ENCODE data around the gene PTPN4.

PTPN4 gene

DNA sequence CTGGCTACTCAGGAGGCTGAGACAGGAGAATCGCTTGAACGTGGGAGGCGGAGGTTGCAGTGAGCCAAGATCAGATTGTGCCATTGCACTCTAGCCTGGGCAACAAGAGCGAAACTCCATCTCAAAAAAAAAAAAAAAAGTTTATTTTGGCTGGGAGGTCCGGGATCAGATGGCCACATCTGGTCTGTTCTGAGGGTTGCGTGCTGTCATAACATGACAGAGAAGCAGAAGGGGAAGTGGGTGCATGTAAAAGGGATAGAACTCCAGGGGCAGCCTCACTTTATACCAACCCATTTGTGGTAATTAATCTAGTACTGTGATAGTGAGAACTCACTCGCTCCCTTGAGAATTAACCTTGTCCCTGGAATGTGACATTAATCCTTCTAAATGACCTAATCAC lies 101.2 kb downstream of the PTPN4 start:
- DNase-seq = no peak

DNA sequence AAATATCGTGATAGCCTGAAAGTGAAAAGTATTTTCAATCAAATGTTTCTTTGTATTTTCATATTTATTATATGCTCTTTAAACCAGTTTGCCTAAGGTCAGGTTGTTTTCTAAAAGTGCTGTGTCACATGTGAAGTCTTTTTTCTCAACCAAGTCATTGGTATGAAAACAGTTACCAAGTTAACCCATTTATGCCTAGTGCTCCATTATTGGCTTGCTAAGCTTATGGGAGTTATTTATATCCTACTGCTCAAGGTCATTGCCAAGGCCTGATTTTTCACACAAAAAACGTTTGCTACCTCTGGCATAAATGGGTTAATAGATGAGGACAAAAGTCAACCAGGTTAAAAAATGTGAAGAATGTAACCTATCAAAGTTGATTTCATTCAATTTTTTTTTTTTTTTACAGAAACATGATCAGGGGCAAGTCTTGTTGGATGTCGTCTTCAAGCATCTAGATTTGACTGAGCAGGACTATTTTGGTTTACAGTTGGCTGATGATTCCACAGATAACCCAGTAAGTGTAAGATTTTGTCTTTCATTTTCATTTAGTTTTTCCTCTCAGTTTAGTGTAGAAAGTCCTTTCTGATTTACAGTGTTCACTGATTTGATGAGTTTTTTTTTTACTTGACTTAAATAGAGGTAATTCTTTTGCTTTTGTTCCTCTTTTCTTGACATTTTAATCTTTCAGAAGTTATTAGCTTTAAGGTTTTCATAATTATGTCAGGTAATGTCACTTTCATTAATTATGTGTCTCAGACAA lies 102.6 kb downstream of the PTPN4 start:
- DNase-seq = no peak

DNA sequence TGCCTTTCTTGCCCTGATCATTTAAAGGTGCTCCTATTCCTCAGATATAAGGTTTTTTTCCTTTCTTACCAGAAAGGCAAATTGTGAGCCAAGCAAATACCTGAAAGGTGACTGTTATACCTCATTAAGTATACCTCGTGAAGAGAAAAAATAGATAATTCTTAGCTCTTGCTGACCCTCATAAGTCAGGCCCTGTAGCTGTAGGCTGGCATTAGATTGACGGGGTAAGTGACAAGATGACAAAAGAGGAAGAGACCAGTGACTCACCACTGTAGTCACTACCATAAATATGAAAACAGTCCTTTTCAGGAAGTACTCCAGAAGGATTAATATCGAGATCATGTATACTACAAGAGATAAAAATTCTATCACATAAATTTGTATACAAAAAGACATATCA lies 104.6 kb downstream of the PTPN4 start:
- DNase-seq = no peak

DNA sequence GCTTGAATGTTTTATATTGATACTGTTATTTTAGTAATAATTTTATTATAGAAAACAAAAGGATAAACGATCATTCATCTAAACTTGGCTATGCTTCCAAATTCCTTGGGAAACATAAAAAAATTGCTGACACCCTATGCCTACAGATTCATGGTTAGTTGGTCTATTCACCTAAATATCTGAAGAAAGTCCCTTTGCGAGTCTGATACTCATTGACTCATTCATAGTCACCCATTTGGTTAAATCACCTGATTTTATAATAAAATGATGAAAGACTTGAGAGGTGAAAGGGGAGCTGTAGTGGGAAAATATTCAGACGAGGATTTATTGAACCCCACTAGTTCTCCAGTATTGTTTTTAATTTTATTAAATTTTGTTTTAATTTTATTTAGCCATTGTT lies 112.0 kb downstream of the PTPN4 start:
- DNase-seq = no peak

DNA sequence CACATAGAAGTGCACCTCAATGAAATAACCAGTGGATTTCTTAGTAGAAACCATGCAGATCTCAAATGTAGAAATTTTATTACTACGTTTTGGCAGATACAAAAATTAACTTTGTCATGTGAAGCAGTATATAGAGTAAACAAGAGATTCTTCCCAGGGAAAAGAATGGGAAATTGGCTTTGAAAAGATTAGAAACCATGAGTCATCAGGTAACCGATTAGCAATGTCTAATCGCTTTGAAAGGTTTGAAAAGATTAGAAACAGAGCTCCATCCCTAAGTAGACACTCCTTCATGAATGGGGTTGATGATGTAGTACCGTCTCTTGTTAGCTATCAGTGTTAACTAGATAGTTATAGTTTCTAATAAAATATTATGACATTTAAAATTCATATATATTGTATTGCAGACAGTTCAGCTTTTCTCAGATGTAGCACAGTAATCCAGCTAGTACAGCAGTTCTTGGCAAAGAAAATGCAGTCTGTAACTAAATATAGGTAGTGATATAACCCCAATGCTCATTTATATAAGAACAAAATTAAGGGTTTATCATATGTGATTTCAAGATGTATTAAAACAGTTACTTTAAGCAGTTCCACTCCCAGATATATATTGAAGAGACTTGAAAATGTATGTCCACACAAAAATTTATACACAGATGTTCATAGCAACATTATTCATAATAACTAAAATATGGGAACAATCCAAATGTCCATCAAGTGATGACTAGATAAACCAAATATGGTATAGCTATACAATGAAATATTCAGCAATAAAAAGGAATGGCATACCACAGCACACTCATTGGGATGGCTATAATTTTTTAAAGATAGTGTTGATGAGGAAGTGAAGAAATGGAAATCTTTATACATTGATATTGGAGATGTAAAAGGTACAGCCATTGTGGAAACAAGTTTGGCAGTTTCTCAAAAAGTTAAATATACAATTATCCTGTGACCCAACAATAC lies 113.9 kb downstream of the PTPN4 start:
- DNase-seq = no peak

DNA sequence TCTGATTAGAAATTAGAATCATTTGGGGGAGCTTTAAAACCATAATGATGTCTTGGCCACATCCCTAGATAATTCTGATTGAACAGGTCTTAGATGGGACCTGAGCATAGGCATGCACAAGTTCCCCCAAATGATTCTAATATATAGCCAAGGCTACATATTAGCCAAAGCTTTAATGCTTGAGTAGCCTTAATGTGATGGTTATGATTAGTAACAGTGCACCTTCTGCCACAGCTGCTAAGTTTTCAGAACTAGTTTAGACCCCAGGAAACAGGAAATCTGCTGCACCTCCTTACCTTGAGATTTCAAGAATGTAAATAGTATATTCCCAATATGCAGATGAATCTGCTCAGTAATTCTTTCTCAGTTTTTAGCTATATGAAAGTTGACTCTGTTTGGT lies 119.8 kb downstream of the PTPN4 start:
- DNase-seq = no peak

DNA sequence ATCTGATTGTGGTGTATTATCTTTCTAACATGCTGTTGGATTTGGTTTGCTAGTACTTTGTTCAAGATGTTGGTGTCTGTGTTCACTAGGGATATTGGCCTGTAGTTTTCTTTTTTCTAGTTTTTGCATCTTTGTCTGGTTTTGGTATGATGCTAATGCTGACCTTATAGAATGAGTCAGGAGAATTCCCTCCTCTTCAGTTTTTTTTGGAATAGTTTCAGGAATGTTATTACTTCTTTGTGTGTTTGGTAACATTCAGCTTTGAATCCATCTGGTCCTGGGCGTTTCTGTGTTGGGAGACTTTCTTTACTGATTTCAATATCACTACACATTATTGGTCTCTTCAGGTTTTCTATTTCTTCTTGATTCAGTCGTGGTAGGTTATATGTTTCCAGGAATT lies 129.0 kb downstream of the PTPN4 start:
- no peak for DNase-seq

DNA sequence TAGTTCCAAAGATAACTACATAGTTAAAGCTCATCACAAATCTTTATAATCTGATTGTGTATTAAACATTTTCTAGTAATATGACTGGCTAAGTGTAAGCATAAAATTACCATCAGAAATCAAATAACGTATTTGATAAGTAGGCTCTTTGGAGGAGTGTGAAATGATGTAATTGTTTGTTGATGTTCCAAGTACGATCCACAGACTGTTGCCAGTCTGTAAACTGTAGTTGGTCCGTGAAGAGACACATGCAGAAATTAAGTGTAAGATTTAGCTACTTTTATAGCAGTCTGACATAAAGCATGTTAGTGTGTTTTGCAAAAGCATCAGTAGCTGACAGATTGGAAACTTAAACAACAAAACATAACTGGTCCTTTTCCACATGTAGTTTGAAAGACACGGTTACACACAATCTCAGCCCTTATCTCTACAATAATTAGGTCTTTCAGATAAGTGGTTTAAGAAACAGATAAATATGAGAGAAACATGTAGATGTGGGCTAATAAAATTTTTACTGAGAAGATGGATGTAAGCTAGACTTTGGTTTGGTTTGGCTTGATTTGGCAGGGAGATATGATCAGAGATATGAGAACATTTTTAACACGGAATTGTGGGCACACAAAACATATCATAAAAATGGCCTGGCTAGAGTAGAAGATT lies 138.1 kb downstream of the PTPN4 start:
- DNase-seq = no peak

DNA sequence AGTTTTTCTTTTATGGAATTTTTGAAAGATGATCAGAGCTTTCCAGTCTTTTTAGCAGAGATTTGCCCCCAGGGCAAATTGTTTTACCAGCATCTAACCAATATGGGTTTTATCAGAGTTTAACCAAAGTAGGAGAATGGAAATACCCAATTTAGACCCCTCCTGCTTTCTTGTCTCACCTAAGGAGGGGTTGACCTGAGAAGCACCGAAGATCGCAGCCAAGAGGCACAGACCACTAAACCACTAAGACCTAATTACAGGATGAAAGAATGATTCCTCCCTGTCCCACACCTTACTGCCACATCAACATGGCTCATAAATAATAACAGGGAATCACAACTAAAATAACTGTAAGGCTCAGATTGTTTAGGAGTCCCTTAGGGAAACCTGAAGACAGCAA lies 141.3 kb downstream of the PTPN4 start:
- DNase-seq = no peak

DNA sequence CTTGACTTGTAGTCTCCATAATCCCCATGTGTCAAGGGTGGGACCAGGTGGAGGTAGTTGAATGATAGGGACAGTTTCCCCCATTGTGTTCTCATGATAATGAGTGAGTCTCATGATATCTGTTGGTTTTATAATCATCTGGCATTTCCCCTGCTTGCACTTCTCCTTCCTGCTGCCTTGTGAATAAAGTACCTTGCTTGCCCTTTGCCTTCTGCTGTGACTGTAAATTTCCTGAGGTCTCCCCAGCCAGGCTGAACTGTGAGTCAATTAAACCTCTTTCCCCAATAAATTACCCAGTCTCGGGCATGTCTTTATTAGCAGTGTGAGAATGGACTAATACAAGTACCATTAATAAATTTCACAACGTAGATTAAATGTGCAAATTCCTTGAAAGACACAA lies 150.8 kb downstream of the PTPN4 start:
- no peak for DNase-seq

DNA sequence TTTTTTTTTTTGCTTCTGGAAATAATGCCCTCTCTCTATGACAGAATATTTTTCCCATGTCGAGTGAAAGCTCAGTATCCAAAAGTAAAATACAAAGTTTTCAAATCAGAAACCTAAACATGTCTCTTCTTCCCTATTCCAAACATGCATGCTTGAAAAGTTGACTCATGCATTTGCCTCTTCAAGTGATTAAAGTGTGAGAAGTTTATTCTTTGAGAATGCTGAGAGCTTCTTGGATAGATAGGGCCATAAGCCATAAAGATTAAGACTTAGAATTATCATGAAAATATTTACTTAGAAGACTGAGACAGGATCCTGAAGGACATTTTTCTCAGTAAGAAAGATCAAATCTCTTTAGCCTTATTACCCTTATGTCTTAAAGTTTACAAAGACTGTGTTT lies 154.5 kb downstream of the PTPN4 start:
- no peak for DNase-seq

DNA sequence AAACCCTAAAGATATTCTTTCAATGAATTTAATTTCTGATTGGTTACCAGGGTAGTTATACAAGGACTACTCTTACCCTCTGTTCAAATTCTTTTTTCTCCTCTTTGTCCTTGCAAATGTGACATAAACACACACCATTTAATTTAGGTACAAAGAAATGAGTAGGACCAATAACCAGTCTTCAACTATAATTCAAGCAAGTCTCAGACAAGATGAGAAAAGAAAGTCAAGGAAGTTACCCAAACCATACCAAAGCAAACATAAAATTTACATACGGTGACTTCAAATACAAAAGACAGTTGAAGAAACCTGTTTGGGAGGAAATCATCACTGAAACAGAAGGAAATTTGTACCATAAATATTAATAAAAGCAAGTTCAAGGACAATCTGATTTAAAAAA lies 162.1 kb downstream of the PTPN4 start:
- no peak for DNase-seq

DNA sequence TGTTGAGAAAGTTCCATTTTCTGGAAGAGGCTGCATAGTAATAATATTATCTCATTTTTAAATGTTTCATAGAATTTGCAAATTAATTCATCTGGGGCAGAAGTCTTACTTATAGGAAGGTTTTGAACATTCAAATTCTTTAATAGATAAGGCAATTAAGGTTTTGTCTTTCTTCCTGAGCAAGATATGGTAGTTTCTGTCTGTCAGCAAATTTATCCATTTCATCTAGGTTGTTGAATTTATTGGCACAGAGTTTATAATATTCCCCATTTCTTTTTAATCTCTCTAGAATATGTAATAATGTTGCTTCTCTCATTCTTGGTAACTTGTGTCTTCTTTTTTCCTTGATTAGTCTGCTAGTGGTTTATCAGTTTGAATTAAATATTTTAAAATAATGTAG lies 163.0 kb downstream of the PTPN4 start:
- DNase-seq = no peak

DNA sequence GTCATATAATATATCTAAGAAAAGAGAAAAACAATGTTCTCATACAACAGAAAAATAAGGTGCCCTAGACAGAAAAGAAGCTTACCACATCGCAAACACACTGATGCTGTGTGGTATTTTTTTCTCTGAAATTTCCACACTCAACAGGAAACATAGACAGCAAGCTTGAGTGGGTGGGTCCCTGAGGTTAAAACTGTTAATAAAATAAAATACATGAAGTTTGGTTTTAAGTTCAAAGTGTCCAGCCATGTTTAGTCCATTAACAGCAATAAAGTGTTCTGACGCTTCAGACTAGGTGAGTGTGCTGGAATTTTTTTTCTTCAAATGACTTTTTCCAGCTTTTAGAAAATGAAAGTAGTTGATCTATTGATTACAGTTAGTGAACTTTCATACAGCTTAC lies 169.8 kb downstream of the PTPN4 start:
- peak; percentile 28 for DNase-seq

DNA sequence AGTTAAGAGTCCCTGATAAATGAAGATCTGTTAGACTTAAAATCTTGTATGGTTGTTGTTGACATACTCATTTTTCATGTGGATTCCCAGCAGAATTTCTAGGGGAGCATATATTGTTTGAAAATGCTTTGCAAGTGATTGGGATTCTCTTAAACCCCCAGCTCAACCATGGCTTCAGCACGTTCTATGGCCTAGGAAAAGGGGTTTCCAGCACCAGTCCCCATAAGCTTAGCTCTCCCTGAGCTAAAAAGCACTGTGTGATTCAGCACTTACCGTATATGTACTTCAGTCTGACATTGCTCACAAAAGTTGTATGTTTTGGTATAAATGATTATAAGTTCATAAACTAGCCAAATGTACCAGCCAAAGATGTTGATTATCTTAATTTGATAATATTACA lies 173.1 kb downstream of the PTPN4 start:
- DNase-seq = no peak

DNA sequence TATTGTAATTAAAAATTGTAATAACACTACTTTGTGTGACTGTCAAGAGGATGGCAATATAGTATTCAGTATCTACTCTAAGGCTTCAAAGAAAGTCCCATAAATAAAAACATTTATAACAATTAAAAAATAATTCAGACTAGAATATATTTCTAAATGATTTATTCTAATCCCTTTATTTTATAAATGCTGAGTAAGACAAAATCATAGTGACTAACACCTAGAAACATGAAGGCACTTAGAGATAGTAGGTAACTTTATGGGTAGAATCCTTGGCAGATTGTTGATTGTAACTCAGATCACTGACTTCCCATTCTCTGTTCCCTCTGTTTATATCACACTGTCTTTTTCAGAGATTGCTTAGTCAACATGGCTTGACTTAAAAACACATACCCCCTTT lies 174.6 kb downstream of the PTPN4 start:
- no peak for DNase-seq

DNA sequence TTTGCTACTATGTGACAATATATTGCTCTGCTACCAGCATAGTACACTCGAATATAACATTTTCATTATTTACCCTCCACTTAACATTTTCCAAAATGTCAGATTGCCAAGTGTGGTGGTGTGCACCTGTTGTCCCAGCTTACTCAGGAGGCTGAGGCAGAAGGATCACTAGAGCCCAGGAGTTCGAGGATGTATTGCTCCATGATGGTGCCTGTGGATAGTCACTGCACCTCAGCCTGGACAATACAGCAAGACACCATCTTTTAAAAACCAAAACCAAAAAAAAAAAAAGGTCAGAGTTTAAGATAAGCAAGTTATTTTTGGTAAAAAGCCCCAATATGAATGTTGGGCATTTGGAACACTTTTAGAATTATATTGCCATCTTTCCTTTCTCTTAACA lies 178.0 kb downstream of the PTPN4 start:
- no peak for DNase-seq

DNA sequence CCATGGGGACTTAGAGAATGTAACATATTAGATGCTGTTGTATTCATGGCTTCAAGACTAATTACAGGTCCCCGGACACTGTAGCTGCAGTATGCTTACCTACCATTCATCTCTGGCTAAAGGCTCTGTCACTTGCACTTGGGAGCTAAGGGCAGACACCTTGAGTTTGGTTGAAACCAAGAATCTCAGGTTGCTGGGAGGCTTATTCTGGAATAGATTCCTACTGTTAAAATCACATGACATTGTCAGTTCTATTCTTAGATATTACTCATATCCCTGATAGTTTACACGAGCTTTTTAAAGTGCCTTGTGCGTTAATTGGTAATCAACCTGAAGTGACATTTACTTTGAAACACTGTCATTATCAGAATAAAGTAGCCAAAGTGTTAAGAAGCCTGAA lies 180.2 kb downstream of the PTPN4 start:
- DNase-seq = no peak

DNA sequence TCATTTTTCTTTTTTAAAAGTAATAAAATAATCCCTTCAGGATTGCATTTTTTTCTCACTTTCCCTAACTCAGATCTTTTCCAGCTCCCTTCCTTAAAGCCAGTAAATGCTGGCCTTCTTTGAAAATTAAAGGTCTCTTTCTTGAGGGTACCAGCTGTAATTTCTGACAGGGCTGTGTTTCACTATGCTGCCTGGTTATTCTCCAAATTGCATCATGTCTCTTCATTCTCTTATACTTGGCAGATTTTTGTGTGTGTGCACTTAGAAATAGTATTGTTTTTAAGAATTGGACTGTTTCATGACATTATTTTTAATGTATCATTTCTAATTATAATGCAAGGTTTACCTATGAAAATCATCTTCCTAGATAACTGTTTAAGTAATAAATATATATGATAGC lies 181.1 kb downstream of the PTPN4 start:
- DNase-seq = no peak

DNA sequence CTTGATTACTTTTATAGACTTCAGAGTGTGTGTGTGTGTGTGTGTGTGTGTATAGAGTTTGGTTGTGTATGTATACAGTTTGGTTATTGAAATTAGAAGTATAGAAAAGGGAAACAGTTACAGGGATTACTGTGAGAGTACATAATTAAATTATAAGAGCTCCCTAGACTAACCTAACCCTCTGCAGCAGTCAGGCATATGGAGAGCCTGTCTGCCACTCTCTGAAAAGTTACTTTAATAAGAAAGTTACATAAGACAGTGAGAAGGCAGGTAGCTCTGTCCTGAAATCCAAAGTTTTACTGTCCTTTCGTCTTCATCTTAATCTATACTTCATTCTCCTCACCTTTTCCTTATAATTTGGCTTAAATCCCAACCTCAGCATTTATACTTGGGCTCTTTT lies 181.7 kb downstream of the PTPN4 start:
- DNase-seq = no peak

DNA sequence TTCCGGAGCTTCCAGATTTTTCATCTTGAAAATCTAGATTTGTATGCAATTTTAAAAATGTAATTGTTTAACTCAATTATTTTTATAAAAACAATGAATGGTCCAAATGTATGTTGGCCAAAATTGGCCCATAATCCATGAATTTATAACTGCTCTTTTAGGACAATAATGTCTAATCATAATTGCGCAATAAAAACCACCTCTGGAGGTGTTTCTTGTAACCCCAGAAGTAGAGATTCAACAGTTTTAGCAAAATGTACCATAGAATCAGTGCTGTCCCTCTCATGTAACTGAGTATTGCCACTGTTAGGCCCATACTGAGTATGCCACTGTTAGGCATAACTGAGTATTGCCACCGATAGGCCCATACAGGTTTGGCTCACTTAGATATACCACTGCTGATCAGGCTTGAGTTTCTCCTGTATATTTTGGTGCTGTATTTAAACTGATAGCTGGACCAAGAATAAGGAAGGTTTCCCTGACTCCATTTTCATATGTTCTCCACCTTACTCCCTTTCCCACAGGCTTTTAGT lies 182.3 kb downstream of the PTPN4 start:
- no peak for DNase-seq

DNA sequence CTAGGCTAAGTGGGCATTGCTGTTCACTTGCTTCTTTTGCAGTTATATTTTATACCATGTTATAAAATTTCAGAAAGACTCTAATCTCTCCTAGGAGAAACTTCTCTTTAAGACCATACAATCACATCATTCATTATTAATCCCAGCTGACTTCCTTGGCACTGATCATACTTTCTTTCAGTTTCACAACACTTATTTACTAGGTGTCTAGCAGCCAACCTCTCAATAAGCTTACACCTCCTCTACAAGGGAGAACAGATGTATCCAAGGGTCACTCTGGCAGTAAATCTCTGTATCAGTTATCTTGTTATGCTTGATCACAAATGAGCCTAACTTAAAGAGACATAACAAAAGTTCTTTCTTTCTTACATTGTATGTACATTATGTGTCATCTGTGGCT lies 183.3 kb downstream of the PTPN4 start:
- DNase-seq = no peak

DNA sequence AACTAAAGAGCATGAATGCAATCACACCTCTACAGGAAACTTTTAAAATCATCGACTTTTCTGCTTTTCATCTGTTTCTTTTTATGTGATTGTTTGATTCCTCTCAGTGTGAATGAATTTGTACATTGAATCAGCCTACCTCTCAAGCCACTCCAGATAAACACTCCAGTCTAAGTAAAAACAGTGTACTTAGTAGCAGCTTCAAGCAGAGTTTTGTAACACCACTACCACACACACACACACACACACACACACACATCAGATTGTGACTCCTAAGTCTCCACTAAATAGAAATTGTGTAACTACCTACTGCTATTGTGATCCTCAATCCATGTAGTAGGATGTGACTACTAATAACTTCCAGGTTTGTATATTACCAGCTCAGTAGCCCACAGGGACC lies 187.8 kb downstream of the PTPN4 start:
- DNase-seq = no peak

DNA sequence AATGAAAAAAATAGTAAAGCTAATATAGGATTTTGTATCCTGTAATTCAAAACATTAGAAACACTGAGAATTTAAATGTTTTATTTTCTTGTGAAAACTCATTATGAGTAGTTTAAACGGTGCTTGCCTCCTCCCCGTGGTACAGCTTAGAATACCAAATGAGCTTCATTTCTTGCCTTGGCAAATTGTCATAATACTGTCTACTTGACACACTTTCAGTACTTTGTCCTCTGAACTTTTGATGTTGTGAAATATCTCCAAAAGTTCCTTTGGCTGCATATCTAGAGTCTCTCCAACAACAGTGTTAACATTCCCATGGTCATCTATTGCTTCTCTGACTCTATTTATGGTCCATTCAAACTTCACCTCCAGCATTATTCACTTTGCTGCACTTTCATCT lies 191.2 kb downstream of the PTPN4 start:
- DNase-seq = no peak
